ENCODE results near the gene DCX.

Gene DCX

DNA sequence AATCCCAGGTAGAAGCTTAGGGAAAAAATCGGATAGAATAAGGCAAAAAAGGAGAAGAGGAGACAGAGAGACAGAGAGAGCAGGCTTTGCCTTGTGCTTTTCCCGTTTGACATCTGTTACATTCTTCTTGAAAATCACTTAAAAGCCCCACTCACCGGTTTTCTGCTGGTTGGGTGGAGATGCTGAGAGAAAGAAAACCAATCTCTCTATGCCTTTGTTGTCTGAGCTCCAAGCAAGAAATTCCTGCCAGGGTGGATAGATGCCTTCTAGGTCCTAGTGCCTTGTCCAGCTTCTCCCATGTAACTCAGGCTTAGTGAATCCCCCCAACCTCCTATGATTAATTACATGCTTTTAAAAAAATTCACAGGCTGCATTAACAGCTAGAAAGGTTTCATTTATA, at the start of gene DCX:
DCX (minus strand) TSS at position 210 of the 400 bp plus-strand sequence. CDS start 1,794 bp downstream, outside the sequence.
- DNase-seq: peak; percentile 6

DNA sequence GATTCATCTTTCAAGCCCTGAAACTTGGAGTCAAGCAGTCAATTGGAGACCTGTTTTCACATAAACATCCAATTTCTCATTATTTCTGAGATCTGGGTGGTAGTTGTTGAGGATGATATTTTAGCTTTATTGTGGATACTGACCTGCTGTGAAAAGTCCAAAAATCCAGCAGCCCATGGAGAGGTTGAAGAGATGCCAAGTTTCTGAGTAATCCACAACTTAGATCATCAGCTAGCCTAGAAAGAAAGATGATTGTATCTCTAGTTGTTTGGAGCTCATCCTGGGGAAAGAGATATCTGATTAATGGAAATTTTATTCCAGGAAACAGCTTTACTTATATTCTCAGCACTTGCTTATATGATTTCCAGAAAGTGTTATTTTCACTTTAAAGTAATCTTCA, 48.6 kb upstream of the DCX start:
- no peak for DNase-seq

DNA sequence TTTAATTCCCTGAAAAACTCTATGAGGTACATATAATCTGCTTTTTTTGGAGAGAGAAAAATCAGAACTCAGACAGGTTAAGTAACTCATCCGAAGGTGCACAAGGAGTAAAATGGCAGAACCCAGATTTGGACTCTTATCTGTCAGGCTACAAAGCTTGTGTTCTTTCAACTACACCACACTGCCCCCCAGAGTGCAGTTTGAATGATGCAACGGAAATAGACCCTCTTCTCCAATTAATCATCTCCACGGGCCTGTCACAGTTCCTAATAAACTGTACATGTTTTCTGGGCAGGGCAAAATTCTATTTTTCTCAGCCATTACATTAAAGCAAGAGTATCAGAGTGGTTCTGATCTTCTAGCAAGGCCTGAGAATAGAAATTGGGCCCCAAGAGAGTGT, 35.3 kb upstream of the DCX start:
- DNase-seq: peak; percentile 47

DNA sequence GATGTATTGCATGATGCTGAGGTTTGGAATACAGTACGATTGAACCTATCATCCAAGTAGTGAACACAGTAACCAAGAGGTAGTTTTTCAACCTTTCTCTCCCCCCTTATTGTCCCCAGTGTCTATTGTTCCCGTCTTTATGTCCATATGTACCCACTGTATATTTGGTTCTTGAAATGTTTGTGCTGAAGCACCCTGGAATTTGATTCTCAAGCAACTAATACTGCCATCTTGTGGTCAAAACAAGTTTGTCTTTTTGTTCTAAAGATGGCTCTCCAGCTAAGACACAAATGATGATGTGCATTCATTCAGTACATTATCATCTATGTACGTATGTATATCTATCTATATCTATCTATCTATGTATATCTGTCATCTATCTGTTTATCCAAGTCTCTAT, 33.5 kb upstream of the DCX start:
- DNase-seq: peak; percentile 45

DNA sequence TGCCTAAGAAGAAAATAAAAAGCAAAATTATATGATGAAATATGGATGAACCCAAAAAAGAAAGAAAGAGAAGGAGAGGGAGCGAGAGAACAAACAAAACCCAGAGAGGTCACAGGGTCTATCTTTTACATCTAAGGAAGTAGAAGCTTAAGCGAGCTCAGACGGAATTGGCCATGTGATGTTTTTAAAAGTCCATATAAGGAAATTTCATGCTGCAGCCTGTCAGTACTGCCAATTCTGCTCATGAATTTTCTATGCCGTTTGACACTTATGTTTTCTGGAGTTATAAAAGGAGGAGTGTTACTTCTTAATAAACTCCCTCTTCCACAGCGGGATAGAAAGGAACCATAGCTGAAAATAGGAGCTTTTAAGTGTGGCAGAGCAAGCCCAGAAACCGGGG, 32.9 kb upstream of the DCX start:
- DNase-seq: no peak

DNA sequence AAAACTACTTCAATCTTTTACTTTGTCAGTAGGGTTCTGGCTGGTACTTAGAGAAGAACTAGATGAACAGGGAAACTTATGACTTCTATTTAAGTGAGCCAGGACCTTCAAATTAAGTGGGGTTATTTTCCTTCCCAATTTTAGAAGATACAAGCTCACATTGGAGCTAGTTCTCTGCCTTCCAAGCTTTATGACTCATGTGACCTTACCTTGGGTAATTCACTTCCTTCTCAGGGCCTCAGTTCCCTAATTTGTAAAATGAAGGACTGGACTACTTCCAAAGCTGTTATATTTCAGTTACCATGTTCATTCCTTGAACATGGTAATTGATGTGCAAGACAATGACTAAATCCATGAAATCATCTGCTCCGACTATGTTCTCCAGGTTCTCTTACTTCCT, 32.0 kb upstream of the DCX start:
- DNase-seq: no peak

DNA sequence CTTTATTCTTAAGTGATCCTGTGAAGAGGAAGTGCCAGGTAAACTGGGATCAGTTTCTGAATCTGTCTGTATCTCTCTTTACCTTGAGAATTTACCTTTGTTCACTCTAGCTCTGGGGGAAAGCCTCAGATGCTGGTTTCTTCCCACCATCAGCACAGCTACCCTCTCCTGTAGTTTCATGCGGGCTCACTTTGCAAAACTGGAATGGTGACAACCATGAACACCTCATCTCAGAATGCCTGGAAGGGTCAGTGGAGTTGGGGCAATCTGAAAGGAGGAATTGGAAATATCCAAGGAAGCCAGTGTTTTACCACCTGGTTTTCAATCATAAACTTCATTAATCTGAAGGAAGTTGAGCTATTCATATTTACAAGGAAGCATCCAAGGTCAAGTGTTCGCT, 30.8 kb upstream of the DCX start:
- no peak for DNase-seq

DNA sequence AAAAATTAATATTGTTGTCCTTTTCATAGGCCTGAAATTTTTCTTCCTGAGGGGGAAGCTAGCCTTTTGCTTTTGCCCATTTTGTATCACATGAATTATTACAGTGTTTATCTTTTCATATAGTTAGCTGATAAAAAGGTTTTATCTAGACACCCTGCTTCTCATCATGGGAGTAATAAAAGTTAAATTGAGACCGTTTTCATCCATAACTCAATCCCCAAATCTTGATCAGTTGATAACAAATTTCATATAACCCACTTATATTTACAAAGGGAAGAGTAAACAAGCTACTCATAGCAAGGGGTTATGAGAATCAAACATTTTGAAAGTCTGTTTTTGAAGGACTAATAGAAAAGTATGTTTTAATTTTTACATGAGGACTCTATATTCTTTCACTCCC, 23.5 kb upstream of the DCX start:
- no peak for DNase-seq

DNA sequence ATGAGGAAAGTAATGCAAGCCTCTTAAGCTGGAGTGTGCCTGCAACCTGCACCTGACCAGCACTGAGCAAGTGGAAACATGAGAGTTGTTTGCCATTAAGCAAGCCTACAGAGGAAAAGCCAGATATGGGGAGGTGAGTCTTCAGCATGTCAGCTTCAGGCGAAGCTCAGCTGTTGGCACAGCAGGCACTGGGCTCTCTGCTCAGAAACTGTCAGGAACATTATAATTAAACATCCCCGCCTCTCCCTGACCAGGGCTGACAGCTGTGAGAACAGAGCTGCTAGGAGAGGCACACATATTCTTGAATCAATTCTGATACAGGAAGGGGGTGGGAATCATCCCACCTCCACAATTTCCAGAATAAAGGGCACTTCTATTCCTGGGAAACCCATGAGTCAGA, 19.0 kb upstream of the DCX start:
- no peak for DNase-seq

DNA sequence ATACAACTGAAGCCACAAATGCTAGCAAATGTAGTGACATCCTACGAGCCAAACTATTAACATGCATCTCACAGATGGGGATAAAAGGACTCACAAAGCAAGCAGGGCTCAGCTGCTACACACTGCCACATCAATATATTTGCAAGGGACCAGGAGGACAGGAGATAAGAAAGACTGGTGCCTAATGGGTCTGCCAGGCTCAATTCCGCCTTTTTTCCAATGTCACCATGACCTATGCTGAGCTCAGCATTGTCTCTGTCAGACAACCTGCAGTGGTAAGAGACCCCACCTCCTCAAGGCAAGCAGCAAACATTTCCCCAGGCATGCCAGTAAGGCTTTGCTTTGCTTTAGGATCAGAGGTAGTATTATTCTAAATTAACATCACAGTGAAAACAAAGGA, 435 bp downstream of the DCX start:
- DNase-seq: no peak

DNA sequence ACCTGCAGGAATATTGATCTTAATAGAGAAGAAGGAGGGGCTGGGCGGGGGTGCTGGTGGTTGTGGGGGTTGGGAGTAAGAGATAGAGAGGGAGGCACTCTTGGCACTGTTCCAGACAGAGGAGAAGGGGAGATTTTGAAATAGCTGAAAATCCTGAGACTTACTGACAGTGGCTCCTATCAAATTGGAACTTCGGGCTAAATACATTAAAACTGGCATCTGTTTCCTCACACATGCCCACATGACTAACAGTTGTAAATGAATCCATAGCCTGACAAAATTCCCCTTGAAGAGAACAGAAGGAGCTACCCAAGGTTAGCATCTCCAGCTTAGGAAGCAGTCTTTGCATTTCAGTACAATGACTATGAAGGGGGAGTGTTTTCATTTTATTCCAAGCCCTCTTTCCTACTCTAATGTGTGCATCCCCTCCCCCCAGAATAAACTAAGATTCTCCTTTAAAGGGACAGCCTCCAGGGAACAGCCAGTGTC, 1.4 kb downstream of the DCX start:
- no peak for DNase-seq

DNA sequence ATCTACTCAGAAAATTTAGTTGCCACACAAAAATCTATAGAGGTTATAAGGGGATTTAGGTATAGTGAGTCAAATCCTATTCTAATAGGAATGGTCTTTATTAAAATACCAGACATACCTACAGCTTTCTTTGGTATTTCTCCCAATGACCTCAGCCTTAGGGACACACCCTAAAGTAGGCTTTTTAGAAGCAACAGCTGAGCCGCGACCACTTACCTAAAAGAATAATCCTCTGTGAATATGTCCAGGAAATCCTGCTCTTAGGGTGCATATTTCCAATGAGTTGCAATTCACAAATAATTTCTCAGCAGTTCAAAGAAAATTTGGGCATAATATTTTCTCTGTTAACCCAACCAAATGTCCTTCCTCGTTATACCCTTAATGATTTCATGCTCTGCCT, 2.7 kb downstream of the DCX start:
- DNase-seq: no peak

DNA sequence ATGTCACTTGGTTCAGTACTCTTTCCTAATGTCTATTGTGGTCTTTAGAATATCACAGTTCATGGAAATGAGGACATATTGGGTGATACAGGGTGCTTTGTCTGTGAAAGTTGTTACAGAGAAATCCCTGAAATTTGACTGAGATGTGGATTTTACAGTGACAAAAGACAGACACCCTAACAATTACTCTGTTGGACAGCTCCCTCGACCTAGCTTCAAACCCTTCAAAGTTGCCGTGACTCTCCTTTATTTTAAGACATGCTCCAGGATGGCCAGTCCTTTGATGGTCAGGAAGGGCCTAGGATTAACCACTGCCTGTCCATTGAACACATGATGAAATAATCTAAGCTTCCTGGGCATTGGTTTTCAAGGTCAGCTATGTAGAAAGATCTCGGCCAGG, 4.0 kb downstream of the DCX start:
- no peak for DNase-seq

DNA sequence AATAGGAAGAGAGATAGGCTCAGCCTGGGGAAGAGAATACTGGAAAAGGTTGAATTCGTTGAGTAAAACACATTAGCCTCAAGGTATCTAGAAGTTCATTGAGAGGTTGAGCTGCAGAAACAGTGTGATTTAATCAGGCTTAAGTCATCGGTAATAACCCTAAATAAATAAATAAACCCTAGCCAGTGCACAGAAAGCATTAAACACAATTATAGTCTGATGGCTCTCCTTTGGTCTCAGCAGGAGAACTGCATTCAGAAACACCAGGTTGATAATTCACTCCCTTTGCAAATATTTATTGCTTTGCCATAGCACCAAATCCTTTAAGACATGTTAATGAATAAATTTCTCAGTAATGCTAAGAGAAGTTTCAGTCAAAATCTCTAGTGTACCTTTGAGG, 9.6 kb downstream of the DCX start:
- DNase-seq: no peak

DNA sequence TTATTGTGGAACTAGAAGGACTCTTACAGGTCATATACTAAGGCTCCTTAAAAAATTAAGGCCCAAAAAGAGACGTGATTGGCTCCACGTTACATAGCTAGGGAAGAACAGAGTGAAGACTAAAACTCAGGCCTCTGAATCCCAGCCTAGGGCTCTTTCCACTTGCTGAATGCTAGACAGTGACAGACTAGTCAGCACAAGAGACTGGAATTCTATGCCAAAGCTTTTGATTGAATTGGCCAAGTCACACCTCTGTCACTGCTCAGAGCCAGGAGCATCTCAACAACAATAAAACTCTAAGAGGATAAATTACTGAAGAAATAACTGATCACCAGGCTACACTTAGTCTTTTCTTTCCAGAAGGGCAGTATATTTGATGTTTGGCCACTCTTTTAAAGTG, 16.8 kb downstream of the DCX start:
- no peak for DNase-seq

DNA sequence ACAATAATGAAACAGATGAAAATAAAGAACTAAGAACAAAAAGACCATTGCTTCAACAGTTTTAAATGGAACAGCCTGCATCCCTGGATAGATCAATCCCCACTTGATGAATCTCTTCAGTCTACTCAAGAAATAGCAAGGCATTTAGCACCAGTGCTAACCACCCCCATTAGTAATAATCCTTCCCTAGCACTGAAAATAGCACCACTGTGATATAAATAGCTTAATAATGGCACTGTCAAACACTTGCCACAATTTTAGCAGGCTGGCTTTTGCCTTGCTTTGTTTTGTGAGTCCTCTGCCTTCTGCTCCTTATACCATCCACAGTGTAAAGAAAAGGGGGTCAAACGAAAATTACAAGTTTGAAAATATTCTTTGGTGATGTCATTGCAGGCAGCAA, 17.4 kb downstream of the DCX start:
- DNase-seq: no peak

DNA sequence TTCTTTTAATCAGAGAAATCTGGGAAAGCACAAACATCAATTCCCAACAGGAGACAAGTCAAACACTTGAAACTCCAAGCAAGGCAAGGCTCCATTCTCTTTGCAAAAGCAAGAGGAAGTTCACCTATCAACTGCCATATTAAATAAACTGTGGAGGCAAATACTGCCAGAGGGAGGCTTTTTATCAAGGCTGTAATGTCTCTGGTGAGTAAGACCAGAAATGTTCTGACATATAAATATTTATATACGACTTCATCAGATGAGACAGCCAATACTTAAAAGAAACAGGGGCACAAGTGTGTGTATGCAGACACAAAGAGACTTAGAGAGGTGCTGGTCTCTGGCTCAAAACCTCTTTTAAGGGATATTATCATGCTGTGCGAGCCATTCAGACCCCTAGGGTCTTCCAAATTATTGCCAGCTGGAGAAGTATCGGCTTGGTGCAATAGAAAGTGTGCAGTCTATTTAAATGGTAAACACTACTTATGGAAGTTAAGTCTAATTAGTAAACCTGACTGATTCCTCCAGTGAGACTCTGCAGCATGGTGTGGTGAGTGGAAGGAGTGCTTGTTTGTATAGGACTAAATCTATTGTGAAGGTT, 24.4 kb downstream of the DCX start:
- no peak for DNase-seq

DNA sequence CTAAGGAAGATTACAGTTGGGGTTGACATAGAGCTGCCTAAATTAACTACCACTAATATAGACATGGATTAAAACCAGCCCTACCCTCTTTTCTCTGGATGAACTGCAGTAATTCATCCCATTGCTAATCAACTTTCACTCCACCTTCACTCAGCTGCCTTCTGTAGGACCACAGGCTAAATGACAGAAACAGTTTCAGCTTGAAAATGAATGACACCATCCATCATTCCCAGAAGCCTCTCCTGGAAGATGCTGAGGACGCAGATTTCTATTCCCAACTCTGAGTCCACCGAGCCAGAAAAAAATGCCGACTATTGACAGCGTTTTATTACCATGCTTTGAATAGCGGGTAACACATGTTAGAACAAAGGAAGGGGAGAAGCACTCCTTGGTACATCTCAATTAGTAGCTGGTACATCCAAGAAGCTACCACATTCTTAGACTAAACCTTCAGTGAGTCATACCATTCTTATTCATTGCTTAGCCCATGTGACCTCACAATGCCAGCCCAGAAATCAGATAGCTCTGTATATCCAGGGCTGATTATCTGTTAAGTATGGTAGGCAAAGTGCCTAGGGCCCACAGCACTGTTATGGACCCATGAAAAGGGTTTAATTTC, 25.3 kb downstream of the DCX start:
- no peak for DNase-seq

DNA sequence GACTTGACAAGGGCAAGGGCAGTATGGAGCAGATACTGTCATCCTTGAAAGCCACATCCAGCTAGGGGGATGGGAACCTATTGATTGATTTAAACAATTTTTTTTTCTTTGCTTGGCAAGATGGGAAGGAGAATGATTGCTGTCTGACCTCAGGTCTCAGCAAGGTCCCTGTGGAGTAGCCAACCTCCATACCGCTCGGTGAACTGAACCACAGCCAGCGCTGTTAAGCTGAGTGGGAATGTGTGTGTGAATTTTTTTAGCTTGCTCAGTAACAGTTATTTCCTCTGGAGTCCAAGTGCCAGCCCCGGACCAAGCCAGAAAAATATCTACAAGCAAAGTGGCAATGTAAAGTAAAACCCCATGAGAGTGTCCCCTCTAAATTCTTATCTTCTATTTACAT, 25.9 kb downstream of the DCX start:
- DNase-seq: no peak

DNA sequence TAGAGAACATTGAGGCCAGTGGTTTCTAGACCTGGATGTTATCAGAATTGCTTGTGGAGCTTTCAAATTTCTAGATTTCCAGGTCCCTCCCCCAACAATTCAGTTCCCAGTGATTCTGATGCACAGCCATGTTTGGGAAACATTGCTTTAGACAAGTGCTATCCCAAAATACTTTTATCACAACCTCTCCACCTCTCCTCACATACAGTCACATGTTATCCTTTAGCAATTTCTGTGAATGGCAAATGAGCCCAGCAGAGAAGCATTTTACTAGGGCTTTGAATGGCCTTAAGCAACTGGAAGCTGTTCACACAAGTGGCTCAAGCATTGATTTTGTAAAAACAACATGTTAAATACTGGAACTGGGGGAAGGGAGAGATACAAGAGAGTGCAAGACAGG, 29.7 kb downstream of the DCX start:
- no peak for DNase-seq

DNA sequence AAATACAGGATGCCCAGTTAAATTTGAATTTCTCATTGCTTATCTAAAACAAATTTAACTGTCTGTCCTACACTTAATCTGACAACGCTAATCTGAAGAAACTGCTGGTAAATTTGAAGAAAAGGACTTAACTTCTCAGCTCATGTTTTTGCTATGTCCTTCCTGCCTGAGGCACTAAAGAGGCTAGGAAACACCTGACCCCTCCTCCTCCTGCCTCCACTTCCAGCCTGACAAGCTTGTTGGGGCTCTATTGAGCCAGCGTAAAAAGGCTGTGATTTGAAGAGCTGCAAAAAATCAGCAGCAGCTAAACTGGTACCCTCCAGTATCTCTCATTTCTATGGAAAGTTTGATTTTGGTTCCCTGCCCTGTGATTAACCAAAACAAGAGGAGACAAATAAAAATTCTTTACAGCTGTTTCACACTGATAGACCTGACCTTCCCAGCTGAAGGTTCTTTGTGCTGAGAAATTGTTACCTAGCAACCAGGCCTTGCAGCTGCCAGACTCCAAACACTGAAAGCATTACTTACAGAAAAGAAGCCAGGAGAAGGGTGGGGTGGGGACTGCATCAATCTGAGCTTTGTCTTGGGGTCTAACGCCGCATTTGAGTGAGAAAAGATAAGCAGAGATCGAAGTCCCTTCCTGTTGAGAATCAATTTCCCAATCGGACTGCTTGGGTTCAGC, 35.0 kb downstream of the DCX start:
- DNase-seq: peak; percentile 36

DNA sequence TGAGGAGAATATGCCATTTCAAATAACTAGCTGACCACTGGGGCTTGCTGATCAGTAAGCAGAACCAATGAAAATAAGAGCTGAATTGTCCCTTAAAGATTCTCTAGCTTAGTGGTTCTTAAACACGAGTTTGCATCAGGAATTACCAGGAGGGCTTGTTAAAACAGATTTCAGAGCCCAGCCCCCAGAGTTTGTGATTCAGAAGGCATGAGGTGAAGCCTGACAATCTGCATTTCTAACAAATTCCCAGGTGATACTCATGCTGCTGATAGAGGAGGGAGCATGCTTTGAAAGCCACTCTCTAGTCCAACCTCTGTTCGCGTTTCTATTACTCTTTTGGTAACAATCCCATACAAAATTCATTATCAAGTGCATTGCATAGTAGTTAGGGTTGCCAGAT, 35.5 kb downstream of the DCX start:
- DNase-seq: no peak

DNA sequence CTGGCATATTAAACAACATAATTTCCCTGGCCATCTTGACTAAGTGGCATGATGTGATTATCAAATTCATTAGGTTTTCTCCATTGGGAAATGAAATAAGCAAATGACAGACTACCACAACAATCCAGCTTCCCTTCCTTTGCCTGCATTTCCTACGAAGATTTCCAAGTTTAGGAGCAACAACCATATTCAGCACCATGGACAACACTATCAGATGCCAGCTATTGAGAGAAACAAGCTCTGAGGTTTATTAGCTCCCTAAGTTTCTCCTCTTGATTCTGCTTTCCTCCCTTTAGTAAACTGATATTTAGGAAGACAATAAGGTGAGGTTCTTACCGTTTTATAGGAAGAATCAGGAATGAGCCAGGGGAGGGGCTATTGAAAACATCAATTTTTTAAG, 36.2 kb downstream of the DCX start:
- DNase-seq: no peak

DNA sequence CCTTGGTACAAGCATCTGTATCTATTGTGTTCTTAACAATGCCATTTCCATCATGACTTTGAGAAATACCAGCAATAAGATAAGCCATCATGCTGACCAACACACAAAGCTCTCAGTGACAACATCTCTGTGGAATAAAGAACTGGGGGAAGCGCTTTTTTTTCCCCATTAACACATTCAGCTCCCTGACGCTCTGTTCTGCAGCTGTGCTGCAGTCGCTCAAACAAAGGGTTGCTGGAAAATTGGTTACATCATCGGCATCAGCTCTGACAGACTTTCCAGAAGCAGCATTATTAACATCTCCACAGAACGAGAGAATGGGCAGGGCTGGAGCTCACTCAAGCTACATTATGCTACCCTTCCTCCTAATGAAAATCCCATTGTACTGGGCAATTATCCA, 39.9 kb downstream of the DCX start:
- DNase-seq: peak; percentile 22

Measured in NCI-H1436 treated with DMSO at 0.1 percent for 48 hours (cell line).